GM11168 (cell line): ENCODE data around the gene ARMS2.

Experiments used
- in situ Hi-C: fragments of 300-500 bp; cut with MboI; formaldehyde crosslinking; loops from one replicate; pipeline ENCODE4 v1.12.0; 2022; ENCODE audit warnings: low sequenced_read_pairs; ENCODE audit not compliant: unreplicated experiment

The ARMS2 gene

GRCh38 chr10:122454603-122455080 lies at the start of gene ARMS2:
TSS of gene ARMS2 (plus strand) at chr10:122454653. CDS start at chr10:122454728, 75 bp downstream.
- in situ Hi-C loops: no loop called here

GRCh38 chr10:122407375-122408125 lies 46.9 kb upstream of the ARMS2 start:
- in situ Hi-C loops: no loop called here

DNA sequence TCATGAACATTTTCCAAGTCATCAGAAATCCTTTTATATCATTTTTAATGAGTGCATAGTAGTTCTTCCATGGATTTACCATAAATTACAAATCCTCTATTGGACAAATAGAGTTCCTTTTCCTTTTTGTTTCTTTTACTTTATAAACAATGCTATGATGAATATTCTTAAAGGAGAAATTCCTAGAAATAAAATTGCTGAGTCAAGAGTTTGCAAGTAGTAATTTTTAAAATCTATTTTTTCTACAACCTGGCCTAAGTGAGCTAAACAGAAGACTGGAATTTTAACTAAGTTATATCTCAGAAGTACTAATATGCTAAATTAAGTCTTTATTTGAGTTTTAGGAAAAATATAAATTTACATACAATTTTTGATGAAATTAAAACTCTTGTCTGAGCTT lies 41.1 kb upstream of the ARMS2 start:
- in situ Hi-C loops: no loop called here

DNA sequence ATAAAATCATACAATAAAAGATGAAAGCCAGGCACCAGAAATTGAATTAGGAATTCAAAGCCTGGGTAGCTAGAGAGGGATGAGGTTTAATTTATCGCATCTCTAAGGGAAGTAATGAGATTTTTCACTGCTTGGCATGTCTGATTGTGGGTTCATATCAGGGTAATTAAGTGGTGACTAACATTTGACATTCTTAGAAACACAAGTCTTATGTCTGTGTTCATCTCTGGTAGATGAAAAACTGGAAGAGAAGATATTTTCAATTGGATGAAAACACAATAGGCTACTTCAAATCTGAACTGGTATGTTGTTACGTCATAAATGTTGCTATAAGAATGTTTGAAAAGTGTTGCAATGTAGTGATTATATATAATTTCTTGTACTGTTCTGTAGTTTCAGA lies 36.8 kb upstream of the ARMS2 start:
- in situ Hi-C loops: no loop called here

DNA sequence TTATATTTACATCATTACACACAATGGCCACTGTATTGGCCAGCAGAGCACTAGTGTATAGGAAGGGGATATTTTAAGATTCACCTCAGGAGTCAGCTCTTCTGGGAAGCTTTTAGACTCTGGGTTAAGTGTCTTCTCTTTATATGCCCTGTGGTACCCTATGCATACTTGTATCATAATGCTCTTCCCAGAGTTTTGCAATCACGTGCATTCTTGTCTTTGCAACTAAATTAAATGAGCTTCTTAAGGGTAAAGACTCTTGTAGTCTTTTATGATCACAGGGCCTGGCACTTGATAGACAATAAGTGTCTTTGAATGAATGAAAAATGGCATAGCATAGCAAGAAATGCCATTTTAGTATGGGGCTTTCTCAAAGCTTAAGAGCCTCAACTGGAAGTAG lies 35.4 kb upstream of the ARMS2 start:
- in situ Hi-C loops: no loop called here

GRCh38 chr10:122419876-122420623 lies 34.4 kb upstream of the ARMS2 start:
- in situ Hi-C loops: no loop called here

DNA sequence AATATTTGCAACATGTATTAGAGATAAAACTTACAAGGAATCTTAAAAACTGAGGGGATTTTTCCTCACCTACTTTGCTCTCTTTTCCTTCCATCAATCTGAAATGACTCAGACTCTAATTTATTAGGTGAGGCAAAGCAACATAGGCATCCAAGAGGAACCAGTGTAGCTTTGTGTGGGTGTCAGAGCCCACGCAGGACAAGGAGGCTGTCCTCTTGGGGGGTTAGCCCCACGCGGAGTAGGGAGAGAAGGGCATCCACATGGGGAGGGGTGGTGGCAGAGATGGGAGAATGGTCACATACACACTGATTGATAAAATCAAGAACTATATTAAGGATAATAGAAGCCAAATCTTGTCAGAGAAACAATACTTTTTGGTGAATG lies 33.8 kb upstream of the ARMS2 start:
- in situ Hi-C loops: no loop called here

DNA sequence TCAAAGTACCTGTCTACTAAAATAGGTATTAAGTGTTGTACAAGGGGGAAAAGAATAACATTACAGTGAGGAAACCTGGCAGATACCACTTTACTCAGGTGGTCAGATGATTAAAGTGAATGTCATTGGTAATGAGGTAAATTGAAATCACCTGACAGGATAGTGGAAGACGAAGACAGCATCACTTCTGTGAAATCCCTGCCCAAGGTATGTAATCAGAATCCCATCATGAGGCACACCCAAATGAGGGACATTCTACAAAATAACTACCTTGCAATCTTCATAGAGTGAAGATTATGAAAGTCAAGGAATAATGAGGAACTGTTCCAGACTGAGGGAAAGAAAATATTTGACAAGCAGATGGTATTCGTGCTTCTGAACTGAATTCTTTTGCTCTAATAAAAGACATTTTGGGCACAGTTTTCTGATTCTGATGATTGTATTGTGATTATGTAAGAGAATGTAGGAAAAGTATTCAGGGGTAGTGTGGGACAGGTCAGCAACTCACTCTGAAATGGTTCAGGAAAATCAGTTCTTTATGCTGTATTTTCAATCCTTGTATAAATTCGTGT lies 33.3 kb upstream of the ARMS2 start:
- in situ Hi-C loops: no loop called here

DNA sequence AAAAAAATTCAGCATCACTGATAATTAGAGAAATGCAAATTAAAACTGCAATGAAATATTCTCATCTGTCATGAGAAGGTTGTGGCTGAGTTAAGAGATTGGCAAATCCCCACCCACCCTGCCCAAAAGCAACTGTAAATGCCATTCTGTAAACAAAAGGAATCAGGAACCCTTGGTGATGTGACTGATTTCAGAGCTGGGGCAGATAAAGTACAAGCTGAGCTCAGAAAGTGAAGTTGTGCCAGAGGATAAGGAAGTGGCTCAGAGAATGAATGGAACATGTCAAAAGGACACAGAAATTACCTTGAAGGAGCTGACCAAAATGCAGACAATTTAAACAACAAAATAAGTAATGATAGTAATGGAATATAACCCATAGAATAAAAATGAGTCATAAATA lies 32.7 kb upstream of the ARMS2 start:
- in situ Hi-C loops: no loop called here

GRCh38 chr10:122422266-122422989 lies 32.0 kb upstream of the ARMS2 start:
- in situ Hi-C loops: no loop called here

- in situ Hi-C loops: no loop called here
Observed at GRCh38 chr10:122424059-122424458, 30.4 kb upstream of the ARMS2 start.

- in situ Hi-C loops: no loop called here
Observed at GRCh38 chr10:122426829-122427228, 27.6 kb upstream of the ARMS2 start.

- in situ Hi-C loops: no loop called here
Observed at GRCh38 chr10:122427280-122427679, 27.2 kb upstream of the ARMS2 start.

GRCh38 chr10:122435212-122435827 lies 19.1 kb upstream of the ARMS2 start:
- in situ Hi-C loops: no loop called here

- in situ Hi-C loops: no loop called here
Observed at GRCh38 chr10:122441961-122442360, 12.5 kb upstream of the ARMS2 start.

GRCh38 chr10:122445469-122445868 lies 9.0 kb upstream of the ARMS2 start:
- in situ Hi-C loops: no loop called here

DNA sequence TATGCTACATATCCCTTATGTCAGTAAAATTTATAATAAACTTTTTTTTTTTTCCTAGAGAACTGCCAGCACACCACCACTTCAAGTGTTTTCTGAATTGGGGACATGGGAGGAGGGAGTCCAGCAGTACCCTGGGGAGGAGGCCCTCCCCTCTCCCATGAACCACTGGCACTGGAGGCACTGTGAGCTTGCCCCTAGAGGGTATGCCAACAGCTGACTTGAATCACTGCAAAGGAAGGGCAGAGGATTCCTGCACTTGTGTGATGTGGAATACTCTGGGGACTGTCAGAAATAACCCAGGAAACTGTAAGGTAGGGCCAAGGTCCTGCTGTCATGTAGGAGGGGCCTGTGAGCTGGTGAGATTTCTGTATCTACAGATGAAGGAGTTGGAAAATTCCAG lies 8.5 kb upstream of the ARMS2 start:
- in situ Hi-C loops: no loop called here

DNA sequence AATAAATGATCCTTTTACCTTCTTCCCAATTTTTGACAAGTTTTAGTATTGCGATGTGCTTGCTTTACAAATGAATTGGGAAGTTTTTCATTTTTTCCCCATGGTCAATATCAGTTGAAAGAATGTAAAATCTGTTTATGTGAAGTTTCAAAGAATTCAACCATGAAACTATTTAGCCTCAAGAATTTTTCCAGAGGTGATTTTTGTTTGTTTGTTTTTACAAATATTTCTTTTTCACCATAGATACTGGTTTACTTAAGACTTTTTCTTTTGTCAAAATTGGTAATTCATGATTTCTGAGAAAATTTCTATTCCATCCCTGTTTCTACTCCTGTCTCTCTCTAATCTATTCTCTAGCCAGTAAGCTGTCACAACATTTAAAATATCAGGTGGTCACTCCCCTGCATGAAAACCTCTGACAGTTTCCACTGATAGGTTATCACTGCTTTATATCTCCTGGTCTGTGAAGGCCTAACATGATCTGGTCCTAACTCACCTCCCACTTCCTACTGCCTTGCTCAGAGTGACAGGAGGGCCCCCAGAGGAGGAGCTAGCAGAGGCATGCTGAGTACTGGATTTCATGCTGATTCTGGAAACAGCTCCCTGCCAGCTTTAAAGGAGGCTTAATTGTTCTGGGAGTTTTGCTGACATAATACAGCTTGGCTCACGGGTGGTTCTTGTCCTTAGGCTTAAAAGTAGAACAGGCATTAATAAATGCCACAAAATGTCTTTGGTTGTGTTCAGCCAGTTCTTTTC lies 7.6 kb upstream of the ARMS2 start:
- in situ Hi-C loops: no loop called here

GRCh38 chr10:122448600-122448999 lies 5.9 kb upstream of the ARMS2 start:
- in situ Hi-C loops: no loop called here

DNA sequence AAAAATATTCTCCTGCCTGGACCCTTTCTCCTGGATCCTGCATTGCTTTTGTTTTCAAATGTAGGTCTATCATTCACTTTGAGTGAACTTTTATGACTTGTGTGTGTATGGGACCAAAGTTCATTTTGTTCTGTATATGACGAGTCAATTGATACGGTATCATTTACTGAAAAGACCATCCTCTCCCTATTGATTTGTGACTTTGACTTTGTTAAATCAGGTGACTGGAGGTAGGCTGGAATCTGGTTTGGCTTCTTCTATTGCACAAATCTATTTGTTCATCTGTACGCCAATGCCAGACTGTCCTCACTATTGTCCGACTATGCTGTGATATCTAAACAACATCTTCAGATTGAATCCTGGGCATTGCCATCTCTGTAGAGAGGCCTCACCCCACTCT lies 5.3 kb upstream of the ARMS2 start:
- in situ Hi-C loops: no loop called here
